Adrenal gland (tissue), 5 donors: Measurements from ENCODE around the gene B3GALT6.

Experiments
- CTCF ChIP-seq, 6 experiments: fragments of 450-650 bp in 4 of 6; fragments of 200-600 bp in 2 of 6; sonication (generic) in 1 of 6; IDR thresholded peaks; 1 replicate in 5 of 6; 2 replicates in 1 of 6; pipeline versions ENCODE4 v1.5.1 to v1.8.0; 2016 to 2021; ENCODE audit warnings: antibody characterized with exemption in 6 of 6, mild to moderate bottlenecking in 2 of 6, moderate library complexity in 1 of 6
- POLR2A ChIP-seq, 2 donors: fragments of 450-650 bp; IDR thresholded peaks; one replicate each; pipeline ENCODE4 v1.6.1; 2017; ENCODE audit warnings: antibody characterized with exemption in 2 of 2, mild to moderate bottlenecking in 2 of 2, moderate library complexity in 1 of 2
- donor health status: DM: no; HTN: no; CAD: no.

GRCh38 chr1:1246577-1247340, 14.7 kb downstream of the B3GALT6 start, which contains the start of gene C1QTNF12:
- TF ChIP-seq CTCF (IDR thresholded peaks at IDR 0.05) (no peak), POLR2A (IDR thresholded peaks at IDR 0.05) (no peak)
